ENCODE results near the gene ZAP70. TPM values are rescaled to one million over a fixed set of nuclear protein-coding genes. Genes with fewer than 3 reads are reported as not detected.

The ZAP70 gene
- total RNA-seq, 4 donors from 2014 or later = 3.5 to 13.5 (median 5.3) TPM

DNA sequence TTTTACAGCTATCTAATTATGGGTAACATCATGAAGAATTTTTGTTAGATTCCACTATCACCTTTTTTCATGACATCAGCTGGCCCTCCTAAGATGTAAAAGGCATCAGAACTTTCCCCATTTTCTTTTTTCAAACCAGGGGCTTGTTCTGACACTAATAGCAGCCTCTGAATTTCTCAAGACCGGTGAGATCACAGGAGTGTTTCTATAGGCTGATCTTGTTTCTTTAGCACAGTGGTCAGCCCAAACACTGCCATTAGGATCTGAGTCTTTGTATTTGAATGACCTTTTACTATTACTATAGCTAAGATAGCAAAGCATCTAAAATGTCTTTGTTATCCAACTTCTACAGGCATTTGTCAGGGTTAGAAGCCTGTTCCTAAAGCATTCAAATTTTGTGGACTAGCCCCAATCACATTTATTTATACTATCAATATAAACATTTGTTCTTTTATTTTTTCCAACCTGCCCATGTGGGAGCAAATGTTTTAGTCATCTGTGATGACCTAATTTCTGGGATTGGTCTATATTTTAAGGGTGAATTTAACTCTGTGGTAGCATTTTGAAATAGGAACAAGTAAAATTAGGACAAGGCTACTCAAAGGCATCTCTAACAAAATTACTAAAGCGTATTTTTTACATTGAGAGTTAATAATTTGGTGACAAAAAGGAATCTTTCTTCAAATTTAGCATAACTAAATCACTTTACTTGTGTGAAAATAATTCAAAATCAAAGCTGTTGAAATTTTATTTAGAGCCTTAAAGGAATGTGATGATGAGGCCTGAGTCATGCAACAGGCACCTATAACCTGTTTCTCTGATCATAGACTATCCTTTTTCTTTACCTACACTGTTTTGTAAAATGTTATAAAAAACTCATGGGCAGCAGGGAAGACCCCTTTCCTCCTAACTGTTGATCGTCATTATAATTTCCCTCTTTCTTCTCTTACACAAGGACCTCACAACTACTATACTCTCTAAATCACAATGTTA, 39.3 kb downstream of the ZAP70 start:
- H3K36me3 ChIP-seq = peaks cover 0 to 62% (median 5%) of the 10 kb centered on the region in 3 donors

DNA sequence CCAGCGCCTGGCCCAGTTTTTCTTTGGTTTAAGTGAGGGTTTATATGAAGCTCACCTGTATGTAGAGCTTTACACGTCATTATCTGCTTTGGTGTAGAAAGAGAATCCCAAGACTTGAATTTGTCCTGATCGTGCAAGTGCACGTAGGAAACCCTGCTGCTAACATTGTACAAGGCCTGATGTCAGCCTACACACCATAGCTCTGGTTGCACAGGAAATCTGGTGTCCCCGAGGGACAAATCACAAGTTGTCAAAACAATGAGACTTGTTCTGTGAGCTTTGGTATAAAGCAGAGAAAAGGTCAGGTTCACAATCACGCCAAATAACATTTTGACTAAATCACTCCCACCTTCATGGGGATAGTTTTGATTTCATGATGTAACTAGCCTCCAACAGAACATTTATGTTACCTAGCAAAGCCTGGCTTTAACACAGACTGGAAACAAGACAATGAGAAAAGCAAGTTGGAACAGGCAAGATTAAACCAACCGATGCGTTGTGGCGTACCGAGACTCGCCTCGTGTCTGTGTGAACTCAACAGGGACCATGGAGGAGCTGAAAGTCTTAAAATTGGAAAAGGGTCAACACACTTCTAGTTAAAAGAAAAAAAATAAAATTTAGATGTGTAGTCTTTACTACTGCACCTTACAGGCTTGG, 41.4 kb downstream of the ZAP70 start:
- Histone ChIP-seq H3K36me3 (peaks cover 0 to 82% (median 12%) of the 10 kb centered on the region in 3 donors), H3K27me3 (no peaks in the 10 kb centered on the region), H3K4me3 (no peak overlapping the region), H3K27ac (no peak overlapping the region), H3K4me1 (peaks cover 0 to 11% (median 0%) of the 10 kb centered on the region in 4 donors), H3K9me3 (no peaks in the 10 kb centered on the region)
- TF ChIP-seq EP300 (IDR thresholded peaks at IDR 0.05) = no peak
- TF ChIP-seq, protein P1, sequence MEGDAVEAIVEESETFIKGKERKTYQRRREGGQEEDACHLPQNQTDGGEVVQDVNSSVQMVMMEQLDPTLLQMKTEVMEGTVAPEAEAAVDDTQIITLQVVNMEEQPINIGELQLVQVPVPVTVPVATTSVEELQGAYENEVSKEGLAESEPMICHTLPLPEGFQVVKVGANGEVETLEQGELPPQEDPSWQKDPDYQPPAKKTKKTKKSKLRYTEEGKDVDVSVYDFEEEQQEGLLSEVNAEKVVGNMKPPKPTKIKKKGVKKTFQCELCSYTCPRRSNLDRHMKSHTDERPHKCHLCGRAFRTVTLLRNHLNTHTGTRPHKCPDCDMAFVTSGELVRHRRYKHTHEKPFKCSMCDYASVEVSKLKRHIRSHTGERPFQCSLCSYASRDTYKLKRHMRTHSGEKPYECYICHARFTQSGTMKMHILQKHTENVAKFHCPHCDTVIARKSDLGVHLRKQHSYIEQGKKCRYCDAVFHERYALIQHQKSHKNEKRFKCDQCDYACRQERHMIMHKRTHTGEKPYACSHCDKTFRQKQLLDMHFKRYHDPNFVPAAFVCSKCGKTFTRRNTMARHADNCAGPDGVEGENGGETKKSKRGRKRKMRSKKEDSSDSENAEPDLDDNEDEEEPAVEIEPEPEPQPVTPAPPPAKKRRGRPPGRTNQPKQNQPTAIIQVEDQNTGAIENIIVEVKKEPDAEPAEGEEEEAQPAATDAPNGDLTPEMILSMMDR (IDR thresholded peaks at IDR 0.05) = no peak
- TF ChIP-seq POLR2A (IDR thresholded peaks at IDR 0.05) = no peak
- WGBS, 2 donors = 78 to 79% methylated on average over 12 of the region's 12 CpGs
- DNase-seq (ENCODE audit: low spot score in 2 of 2) = no peak

More for the DNA sequence above, 39.3 kb downstream of the ZAP70 start:
- Histone ChIP-seq H3K27me3 (no peaks in the 10 kb centered on the region), H3K27ac (no peak overlapping the region), H3K4me1 (no peaks in the 10 kb centered on the region), H3K9me3 (no peaks in the 10 kb centered on the region), H3K4me3 (no peak overlapping the region)
- TF ChIP-seq POLR2A (IDR thresholded peaks at IDR 0.05) = no peak
- no peak for TF ChIP-seq EP300 (IDR thresholded peaks at IDR 0.05)
- TF ChIP-seq, protein P1 (IDR thresholded peaks at IDR 0.05) = no peak
- 80% methylated on average over 3 of the region's 3 CpGs for WGBS, 2 donors
- no peak for DNase-seq (ENCODE audit: low spot score in 2 of 2)

DNA sequence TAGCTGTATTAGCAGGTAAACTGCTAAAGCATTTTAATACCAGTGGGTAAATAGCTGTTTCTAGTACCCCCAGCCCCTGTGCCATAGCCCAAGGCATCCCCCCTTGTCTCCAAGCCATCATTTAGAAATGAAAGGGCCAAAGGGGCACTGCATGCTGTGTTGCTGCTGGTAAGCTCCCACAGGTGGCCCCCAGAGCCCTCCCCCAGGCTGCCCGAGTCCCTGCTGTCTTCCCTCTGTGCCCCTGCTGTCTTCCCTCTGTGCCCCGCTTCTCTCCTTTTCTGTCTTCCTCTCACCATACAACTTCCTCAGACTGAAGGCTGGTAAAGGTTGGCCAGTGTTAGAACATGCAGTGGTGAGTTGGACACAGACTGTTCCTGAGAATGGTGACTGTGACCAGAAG, 42.1 kb downstream of the ZAP70 start:
- whole genome bisulfite sequencing, 2 donors = 88 to 92% methylated on average over 2 of the region's 2 CpGs
- DNase-seq (ENCODE audit: low spot score in 2 of 2) = no peak
- Histone ChIP-seq H3K36me3 (peaks cover 0 to 84% (median 12%) of the 10 kb centered on the region in 3 donors), H3K4me1 (peaks cover 0 to 11% (median 0%) of the 10 kb centered on the region in 4 donors), H3K27me3 (no peaks in the 10 kb centered on the region), H3K9me3 (no peaks in the 10 kb centered on the region), H3K4me3 (no peak overlapping the region), H3K27ac (no peak overlapping the region)
- TF ChIP-seq EP300 (IDR thresholded peaks at IDR 0.05) (no peak), POLR2A (IDR thresholded peaks at IDR 0.05) (no peak)
- TF ChIP-seq, protein P1 (IDR thresholded peaks at IDR 0.05) = no peak

DNA sequence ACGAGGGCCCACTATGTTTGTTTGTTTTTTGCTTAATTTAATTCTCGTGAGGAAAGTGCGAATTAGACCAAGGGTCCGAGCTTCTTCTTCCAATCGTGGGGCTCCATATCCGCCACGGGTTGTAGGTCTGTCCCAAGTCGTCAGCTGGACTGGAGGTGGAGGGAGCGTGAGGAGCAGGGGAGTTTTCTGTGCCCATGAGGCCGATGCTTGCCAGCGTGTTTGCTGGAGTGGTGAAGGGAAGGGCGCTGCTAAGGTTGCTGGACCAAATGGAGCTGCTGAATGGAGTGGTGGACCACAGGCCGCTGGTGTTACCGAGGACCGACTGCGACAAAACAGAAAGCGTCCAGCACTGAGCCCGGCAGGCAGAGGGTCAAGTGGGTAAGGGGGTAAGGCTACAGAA, 43.7 kb downstream of the ZAP70 start:
- Histone ChIP-seq H3K4me1 (peaks cover 0 to 11% (median 0%) of the 10 kb centered on the region in 4 donors), H3K27ac (no peak overlapping the region), H3K4me3 (no peak overlapping the region), H3K36me3 (peaks cover 0 to 84% (median 19%) of the 10 kb centered on the region in 3 donors), H3K9me3 (no peaks in the 10 kb centered on the region), H3K27me3 (no peaks in the 10 kb centered on the region)
- TF ChIP-seq POLR2A (IDR thresholded peaks at IDR 0.05) (no peak), EP300 (IDR thresholded peaks at IDR 0.05) (no peak)
- TF ChIP-seq, protein P1 (IDR thresholded peaks at IDR 0.05) = no peak
- WGBS, 2 donors = 92 to 93% methylated on average over 18 of the region's 18 CpGs
- DNase-seq (ENCODE audit: low spot score in 2 of 2) = no peak

Measured in tibial nerve (tissue), 4 donors.